Measurements from ENCODE around the gene PTPN21. TPM values are rescaled to one million over a fixed set of nuclear protein-coding genes. Genes with fewer than 3 reads are reported as not detected.
A peak's percentile ranks its signal among the peaks of the same experiment; 100 is the strongest.

PTPN21 gene
- polyA plus RNA-seq, 3 donors: not detected

GRCh38 chr14:88559852-88560251 lies 5.0 kb upstream of the PTPN21 start:
- H2AFZ ChIP-seq (ENCODE audit: insufficient read depth, low read depth, low read length, poor library complexity, severe bottlenecking): no peak overlapping the region
- H3K4me2 ChIP-seq (replicated peaks; ENCODE audit: extremely low read depth, low read length, poor library complexity, severe bottlenecking): no peak overlapping the region
- no peak overlapping the region for H3K4me3 ChIP-seq (replicated peaks in 1 of 3; ENCODE audit: low read depth in 2 of 3, low read length in 3 of 3)

GRCh38 chr14:88556581-88556980 lies 1.8 kb upstream of the PTPN21 start:
- intact Hi-C loops (cut with micrococcal nuclease): no loop called here
- Mint-ChIP-seq H3K4me3 (peak overlapping the region in 1 of 2 donors; percentile 51), H3K9me3 (peaks cover 0 to 8% (median 2%) of the 10 kb centered on the region in 7 donors), H3K4me1 (peaks cover 19% of the 10 kb centered on the region), H3K36me3 (peaks cover 0 to 2% of the 10 kb centered on the region in 2 donors), H3K27me3 (ENCODE audit: low read depth in 3 of 3) (peaks cover 67 to 82% (median 74%) of the 10 kb centered on the region in 3 donors), H3K27ac (no peak overlapping the region)
- Histone ChIP-seq H3K36me3 (replicated peaks in 1 of 2; ENCODE audit: control insufficient read depth in 1 of 2, insufficient read depth in 2 of 2, low read length in 2 of 2) (no peaks in the 10 kb centered on the region), H3K27me3 (ENCODE audit: control insufficient read depth in 2 of 2, insufficient read depth in 2 of 2, low read length in 2 of 2) (peaks cover 62 to 66% of the 10 kb centered on the region in 2 donors), H4K20me1 (ENCODE audit: insufficient read depth, low read length) (no peaks in the 10 kb centered on the region), H3K27ac (ENCODE audit: low read depth in 1 of 2, low read length in 2 of 2) (no peak overlapping the region), H3K4me1 (ENCODE audit: control insufficient read depth in 1 of 2, insufficient read depth in 2 of 2, low read length in 2 of 2) (peaks cover 15 to 21% of the 10 kb centered on the region in 2 donors), H3K4me2 (replicated peaks; ENCODE audit: extremely low read depth, low read length, poor library complexity, severe bottlenecking) (no peak overlapping the region), H3K79me2 (ENCODE audit: insufficient read depth, low read length) (no peaks in the 10 kb centered on the region), H3K9ac (ENCODE audit: insufficient read depth, low read length, poor library complexity, severe bottlenecking) (no peak overlapping the region), H3K9me3 (replicated peaks in 1 of 2; ENCODE audit: control insufficient read depth in 1 of 2, insufficient read depth in 1 of 2, low read length in 2 of 2) (peaks cover 0 to 23% of the 10 kb centered on the region in 2 donors), H2AFZ (ENCODE audit: insufficient read depth, low read depth, low read length, poor library complexity, severe bottlenecking) (no peak overlapping the region), H3K4me3 (replicated peaks in 1 of 3; ENCODE audit: low read depth in 2 of 3, low read length in 3 of 3) (no peak overlapping the region)
- no peak for DNase-seq
- 60% methylated on average over 2 of the region's 3 CpGs for WGBS (ENCODE audit: insufficient coverage)
- no peak for TF ChIP-seq CTCF (IDR thresholded peaks at IDR 0.05)

More at GRCh38 chr14:88559852-88560251, 5.0 kb upstream of the PTPN21 start:
- Mint-ChIP-seq H3K36me3 (peaks cover 0 to 2% of the 10 kb centered on the region in 2 donors), H3K4me3 (no peak overlapping the region), H3K27ac (no peak overlapping the region), H3K9me3 (peaks cover 0 to 3% (median 2%) of the 10 kb centered on the region in 7 donors), H3K4me1 (peaks cover 24% of the 10 kb centered on the region), H3K27me3 (ENCODE audit: low read depth in 3 of 3) (peaks cover 48 to 63% (median 56%) of the 10 kb centered on the region in 3 donors)
- Histone ChIP-seq H3K9me3 (replicated peaks in 1 of 2; ENCODE audit: control insufficient read depth in 1 of 2, insufficient read depth in 1 of 2, low read length in 2 of 2) (peaks cover 0 to 13% of the 10 kb centered on the region in 2 donors), H3K9ac (ENCODE audit: insufficient read depth, low read length, poor library complexity, severe bottlenecking) (no peak overlapping the region), H3K27ac (ENCODE audit: low read depth in 1 of 2, low read length in 2 of 2) (no peak overlapping the region), H3K27me3 (ENCODE audit: control insufficient read depth in 2 of 2, insufficient read depth in 2 of 2, low read length in 2 of 2) (peaks cover 38 to 45% of the 10 kb centered on the region in 2 donors), H4K20me1 (ENCODE audit: insufficient read depth, low read length) (peaks cover 4% of the 10 kb centered on the region), H3K36me3 (replicated peaks in 1 of 2; ENCODE audit: control insufficient read depth in 1 of 2, insufficient read depth in 2 of 2, low read length in 2 of 2) (no peaks in the 10 kb centered on the region), H3K4me1 (ENCODE audit: control insufficient read depth in 1 of 2, insufficient read depth in 2 of 2, low read length in 2 of 2) (peaks cover 14 to 24% of the 10 kb centered on the region in 2 donors), H3K79me2 (ENCODE audit: insufficient read depth, low read length) (peaks cover 13% of the 10 kb centered on the region)
- DNase-seq: no peak
- TF ChIP-seq CTCF (IDR thresholded peaks at IDR 0.05): no peak
- no CpG with 5 or more reads among the region's 1 CpG for WGBS (ENCODE audit: insufficient coverage)
- intact Hi-C loops (cut with micrococcal nuclease): no loop called here
